ENCODE results near the gene RNF121. TPM values are rescaled to one million over a fixed set of nuclear protein-coding genes. Genes with fewer than 3 reads are reported as not detected.

RNF121 gene
- total and polyA plus RNA-seq, 7 experiments from 2014 or later, result 8.8 to 37.2 (median 20.2) TPM

DNA sequence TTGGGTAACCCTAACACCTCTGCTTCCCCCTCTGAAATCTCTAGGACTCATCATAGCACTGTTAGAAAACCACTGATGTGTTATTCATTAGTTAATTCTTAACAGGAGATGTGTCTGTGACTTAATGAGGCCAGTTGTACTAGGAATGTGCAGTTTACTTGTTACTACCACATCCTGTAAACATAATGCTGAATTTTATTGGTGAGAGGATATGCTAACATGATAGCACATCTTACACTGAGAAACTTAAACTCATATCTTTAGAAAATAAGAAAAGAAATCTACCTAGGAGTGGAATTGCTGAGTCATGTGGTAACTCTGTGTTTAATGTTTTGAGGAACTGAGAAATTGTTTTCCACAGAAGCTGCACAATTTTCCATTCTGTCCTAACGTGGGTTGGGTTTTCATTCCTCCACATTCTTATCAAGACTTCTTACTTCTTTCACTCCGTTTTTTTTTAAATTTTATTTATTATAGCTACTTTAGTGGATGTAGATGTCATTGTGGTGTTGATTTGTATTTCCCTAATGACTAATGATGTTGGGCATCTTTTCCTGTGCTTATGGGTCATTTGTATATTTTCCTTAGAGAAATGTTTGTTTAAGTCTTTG lies 33.7 kb downstream of the RNF121 start:
- no peak overlapping the region for H3K4me3 Mint-ChIP-seq
- Histone ChIP-seq H3K27me3 (ENCODE audit: control insufficient read depth in 2 of 2, insufficient read depth in 2 of 2, low read length in 2 of 2) (no peaks in the 10 kb centered on the region), H3K4me3 (ENCODE audit: low read length) (no peak overlapping the region), H3K4me1 (ENCODE audit: control insufficient read depth in 2 of 2, insufficient read depth in 2 of 2, low read length in 2 of 2) (no peaks in the 10 kb centered on the region), H3K36me3 (ENCODE audit: control insufficient read depth in 2 of 3, insufficient read depth in 3 of 3, low read length in 3 of 3) (peaks cover 0 to 31% (median 4%) of the 10 kb centered on the region in 3 experiments), H3K9me3 (ENCODE audit: control insufficient read depth in 2 of 3, low read length in 3 of 3) (no peaks in the 10 kb centered on the region), H3K27ac (ENCODE audit: low read depth, low read length) (no peak overlapping the region)
- H3K9me3 Mint-ChIP-seq, result peaks cover 0 to 2% (median 0%) of the 10 kb centered on the region in 11 donors
- H3K36me3 Mint-ChIP-seq, result peaks cover 9 to 27% (median 20%) of the 10 kb centered on the region in 5 donors
- no peaks in the 10 kb centered on the region for H3K27me3 Mint-ChIP-seq
- peak; percentile 22 for ATAC-seq
- ChIA-PET POLR2A (no interaction called here), CTCF (no interaction called here)
- intact Hi-C loops (cut with micrococcal nuclease), result no loop called here
- H3K27ac Mint-ChIP-seq, result peak overlapping the region in 4 of 9 donors; percentile 10 to 59 (median 34)
- DNase-seq, result no peak
- H3K4me1 Mint-ChIP-seq, result peaks cover 0 to 10% (median 1%) of the 10 kb centered on the region in 7 donors

DNA sequence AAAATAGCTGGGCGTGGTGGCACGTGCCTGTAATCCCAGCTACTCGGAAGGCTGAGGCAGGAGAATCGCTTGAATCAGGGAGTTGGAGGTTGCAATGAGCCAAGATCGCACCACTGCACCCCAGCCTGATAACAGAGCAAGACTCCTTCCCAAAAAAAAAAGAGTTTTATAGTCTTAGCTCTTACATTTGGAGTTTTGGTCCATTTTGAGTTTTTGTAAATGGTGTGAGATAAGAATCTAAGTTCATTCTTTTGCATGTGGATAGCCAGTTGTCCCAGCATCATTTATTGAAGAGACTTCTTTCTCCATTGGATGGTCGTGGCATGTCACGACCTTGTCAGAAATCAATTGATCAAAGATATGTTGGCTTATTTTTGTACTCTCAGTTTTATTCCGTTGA lies 34.6 kb downstream of the RNF121 start:
- Mint-ChIP-seq H3K36me3 (peaks cover 13 to 32% (median 23%) of the 10 kb centered on the region in 5 donors), H3K9me3 (peaks cover 0 to 2% (median 0%) of the 10 kb centered on the region in 11 donors), H3K27me3 (no peaks in the 10 kb centered on the region), H3K27ac (no peak overlapping the region), H3K4me3 (no peak overlapping the region), H3K4me1 (peaks cover 0 to 6% (median 0%) of the 10 kb centered on the region in 7 donors)
- ChIA-PET CTCF (interaction anchor here (0.6 to 0.7 kb wide), 2 partner anchors 31 to 48 kb away, joined by 3 to 4 read pairs; no protein-coding TSS in a partner anchor), POLR2A (no interaction called here)
- Histone ChIP-seq H3K4me3 (ENCODE audit: low read length) (no peak overlapping the region), H3K4me1 (ENCODE audit: control insufficient read depth in 2 of 2, insufficient read depth in 2 of 2, low read length in 2 of 2) (no peaks in the 10 kb centered on the region), H3K27ac (ENCODE audit: low read depth, low read length) (no peak overlapping the region), H3K9me3 (ENCODE audit: control insufficient read depth in 2 of 3, low read length in 3 of 3) (no peaks in the 10 kb centered on the region), H3K36me3 (ENCODE audit: control insufficient read depth in 2 of 3, insufficient read depth in 3 of 3, low read length in 3 of 3) (peaks cover 0 to 31% (median 4%) of the 10 kb centered on the region in 3 experiments), H3K27me3 (ENCODE audit: control insufficient read depth in 2 of 2, insufficient read depth in 2 of 2, low read length in 2 of 2) (no peaks in the 10 kb centered on the region)
- ATAC-seq (no peak), DNase-seq (no peak)
- intact Hi-C loops (cut with micrococcal nuclease), result no loop called here

DNA sequence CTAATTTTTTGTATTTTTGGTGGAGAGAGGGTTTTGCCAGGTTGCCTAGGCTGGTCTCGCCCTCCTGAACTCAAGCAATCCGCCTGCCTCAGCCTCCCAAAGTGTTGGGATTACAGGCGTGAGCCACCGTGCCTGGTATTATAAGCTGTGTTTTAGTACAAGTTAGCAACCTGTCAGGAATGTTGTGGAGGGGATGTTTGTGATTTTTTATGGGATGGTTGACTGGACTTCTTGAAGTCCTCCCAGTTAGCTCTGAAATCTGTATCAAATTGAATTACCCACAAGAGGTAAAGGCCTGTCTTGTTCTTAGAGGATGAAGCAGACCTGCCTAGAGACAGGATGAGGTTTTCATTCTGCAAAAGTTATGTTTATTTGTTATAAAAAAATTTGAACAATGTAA lies 35.8 kb downstream of the RNF121 start:
- Mint-ChIP-seq H3K36me3 (peaks cover 13 to 34% (median 23%) of the 10 kb centered on the region in 5 donors), H3K4me3 (no peak overlapping the region), H3K27ac (no peak overlapping the region), H3K27me3 (no peaks in the 10 kb centered on the region), H3K4me1 (peaks cover 0 to 6% (median 0%) of the 10 kb centered on the region in 7 donors), H3K9me3 (peaks cover 0 to 2% (median 0%) of the 10 kb centered on the region in 11 donors)
- Histone ChIP-seq H3K36me3 (ENCODE audit: control insufficient read depth in 2 of 3, insufficient read depth in 3 of 3, low read length in 3 of 3) (peaks cover 0 to 35% (median 4%) of the 10 kb centered on the region in 3 experiments), H3K4me1 (ENCODE audit: control insufficient read depth in 2 of 2, insufficient read depth in 2 of 2, low read length in 2 of 2) (no peaks in the 10 kb centered on the region), H3K4me3 (ENCODE audit: low read length) (no peak overlapping the region), H3K27me3 (ENCODE audit: control insufficient read depth in 2 of 2, insufficient read depth in 2 of 2, low read length in 2 of 2) (no peaks in the 10 kb centered on the region), H3K27ac (ENCODE audit: low read depth, low read length) (no peak overlapping the region), H3K9me3 (ENCODE audit: control insufficient read depth in 2 of 3, low read length in 3 of 3) (no peaks in the 10 kb centered on the region)
- ChIA-PET CTCF (interaction anchor here (1.0 kb wide), 1 partner anchor 218 kb away, joined by 3 read pairs; no protein-coding TSS in a partner anchor), POLR2A (no interaction called here)
- DNase-seq, result no peak
- ATAC-seq, result no peak
- intact Hi-C loops (cut with micrococcal nuclease), result no loop called here

DNA sequence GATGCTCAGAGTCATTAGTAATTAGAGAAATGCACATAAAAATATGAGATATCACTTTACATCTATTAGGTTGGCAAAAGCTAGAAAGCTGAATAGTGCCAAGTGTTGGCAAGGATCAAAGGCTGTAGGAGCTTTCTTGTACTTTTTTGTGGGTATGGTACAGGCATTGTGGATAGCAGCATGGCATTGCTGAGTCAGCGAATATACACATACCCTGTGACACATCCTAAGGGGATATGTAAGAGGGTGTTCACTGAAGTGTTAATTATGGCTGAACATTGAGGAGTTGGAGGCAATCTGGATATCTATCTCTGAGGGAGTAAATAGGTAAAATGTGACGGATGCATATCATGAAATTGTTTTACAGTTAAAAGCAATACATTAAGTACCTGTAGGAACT lies 42.8 kb downstream of the RNF121 start:
- no peak overlapping the region for H3K4me3 ChIP-seq (ENCODE audit: low read length)
- H3K9me3 Mint-ChIP-seq, result no peaks in the 10 kb centered on the region
- DNase-seq, result no peak
- H3K36me3 ChIP-seq (ENCODE audit: control insufficient read depth in 2 of 3, insufficient read depth in 3 of 3, low read length in 3 of 3), result peaks cover 0 to 14% (median 0%) of the 10 kb centered on the region in 3 experiments
- H3K27me3 Mint-ChIP-seq, result no peaks in the 10 kb centered on the region
- no peaks in the 10 kb centered on the region for H3K9me3 ChIP-seq (ENCODE audit: control insufficient read depth in 2 of 3, low read length in 3 of 3)
- no peaks in the 10 kb centered on the region for H3K27me3 ChIP-seq (ENCODE audit: control insufficient read depth in 2 of 2, insufficient read depth in 2 of 2, low read length in 2 of 2)
- CTCF ChIA-PET, result no interaction called here
- no peaks in the 10 kb centered on the region for H3K4me1 Mint-ChIP-seq
- ATAC-seq, result no peak
- peak overlapping the region in 1 of 9 donors; percentile 7 for H3K27ac Mint-ChIP-seq
- peaks cover 4 to 18% (median 9%) of the 10 kb centered on the region in 5 donors for H3K36me3 Mint-ChIP-seq
- H3K4me3 Mint-ChIP-seq, result no peak overlapping the region
- POLR2A ChIA-PET, result no interaction called here
- no peaks in the 10 kb centered on the region for H3K4me1 ChIP-seq (ENCODE audit: control insufficient read depth in 2 of 2, insufficient read depth in 2 of 2, low read length in 2 of 2)
- intact Hi-C loops (cut with micrococcal nuclease), result no loop called here
- H3K27ac ChIP-seq (ENCODE audit: low read depth, low read length), result no peak overlapping the region

DNA sequence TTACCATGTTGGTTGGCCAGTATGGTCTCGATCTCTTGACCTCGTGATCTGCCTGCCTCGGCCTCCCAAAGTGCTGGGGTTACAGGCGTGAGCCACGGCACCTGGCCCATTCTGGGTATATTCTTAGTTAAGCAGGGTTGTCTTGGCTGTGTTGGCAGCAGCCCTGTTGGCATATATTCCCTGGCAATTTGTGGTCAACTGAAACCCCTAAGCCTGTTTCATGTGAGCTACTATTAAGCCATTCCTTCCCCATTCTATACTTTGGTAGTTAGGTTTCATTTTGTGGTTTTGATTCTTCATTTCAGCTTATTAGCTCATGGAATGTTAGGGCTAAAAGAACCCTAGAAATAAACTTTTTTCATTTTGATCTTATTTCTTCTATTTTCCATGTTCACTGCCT lies 47.7 kb downstream of the RNF121 start:
- ChIA-PET CTCF (interaction anchor here (0.8 to 5.0 kb wide), 13 partner anchors 9 to 472 kb away, joined by 3 to 43 read pairs (median 4); no protein-coding TSS in a partner anchor), POLR2A (no interaction called here)
- Histone ChIP-seq H3K4me3 (ENCODE audit: low read length) (no peak overlapping the region), H3K4me1 (ENCODE audit: control insufficient read depth in 2 of 2, insufficient read depth in 2 of 2, low read length in 2 of 2) (no peaks in the 10 kb centered on the region), H3K27me3 (ENCODE audit: control insufficient read depth in 2 of 2, insufficient read depth in 2 of 2, low read length in 2 of 2) (no peaks in the 10 kb centered on the region), H3K9me3 (ENCODE audit: control insufficient read depth in 2 of 3, low read length in 3 of 3) (no peaks in the 10 kb centered on the region), H3K27ac (ENCODE audit: low read depth, low read length) (no peak overlapping the region), H3K36me3 (ENCODE audit: control insufficient read depth in 2 of 3, insufficient read depth in 3 of 3, low read length in 3 of 3) (peaks cover 0 to 9% (median 0%) of the 10 kb centered on the region in 3 experiments)
- intact Hi-C loops (cut with micrococcal nuclease), result loop anchor here (2.0 to 5.0 kb wide), 4 partner anchors 51 to 471 kb away; partner anchors contain the start of gene CLPB (in 1 of the 2)
- Mint-ChIP-seq H3K4me1 (peaks cover 0 to 7% (median 0%) of the 10 kb centered on the region in 7 donors), H3K36me3 (peaks cover 0 to 12% (median 3%) of the 10 kb centered on the region in 5 donors), H3K27ac (no peak overlapping the region), H3K9me3 (no peaks in the 10 kb centered on the region), H3K27me3 (no peaks in the 10 kb centered on the region), H3K4me3 (no peak overlapping the region)
- ATAC-seq (no peak), DNase-seq (no peak)

DNA sequence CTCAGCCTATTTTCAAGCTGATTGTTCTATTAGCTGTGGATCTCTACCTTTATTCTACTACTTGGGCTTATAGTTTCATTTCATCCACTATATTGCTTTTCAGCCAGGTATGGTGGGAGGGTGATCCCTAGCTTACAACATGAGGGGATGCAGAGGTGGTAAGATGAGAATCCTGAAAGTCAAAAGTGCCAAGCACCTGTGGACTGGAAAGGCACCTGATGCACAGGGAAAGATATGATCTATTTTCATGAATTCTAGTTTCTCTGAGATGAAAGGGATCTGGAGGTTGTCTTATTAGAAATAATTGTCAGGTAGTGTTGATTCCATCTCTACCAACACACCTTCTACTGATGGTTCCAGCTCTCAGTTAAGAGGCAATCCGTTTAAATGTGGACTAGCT lies 48.2 kb downstream of the RNF121 start:
- peaks cover 0 to 14% (median 3%) of the 10 kb centered on the region in 5 donors for H3K36me3 Mint-ChIP-seq
- intact Hi-C loops (cut with micrococcal nuclease), result loop anchor here (1.0 to 5.0 kb wide), 9 partner anchors 50 to 470 kb away; partner anchors contain the start of gene CLPB (in 2 of the 2)
- no peak for DNase-seq
- ChIA-PET POLR2A (no interaction called here), CTCF (interaction anchor here (0.8 to 5.0 kb wide), 21 partner anchors 9 to 472 kb away, joined by 3 to 43 read pairs (median 4); no protein-coding TSS in a partner anchor)
- Histone ChIP-seq H3K27ac (ENCODE audit: low read depth, low read length) (no peak overlapping the region), H3K27me3 (ENCODE audit: control insufficient read depth in 2 of 2, insufficient read depth in 2 of 2, low read length in 2 of 2) (no peaks in the 10 kb centered on the region), H3K4me1 (ENCODE audit: control insufficient read depth in 2 of 2, insufficient read depth in 2 of 2, low read length in 2 of 2) (no peaks in the 10 kb centered on the region), H3K36me3 (ENCODE audit: control insufficient read depth in 2 of 3, insufficient read depth in 3 of 3, low read length in 3 of 3) (peaks cover 0 to 8% (median 0%) of the 10 kb centered on the region in 3 experiments), H3K4me3 (ENCODE audit: low read length) (no peak overlapping the region), H3K9me3 (ENCODE audit: control insufficient read depth in 2 of 3, low read length in 3 of 3) (no peaks in the 10 kb centered on the region)
- no peaks in the 10 kb centered on the region for H3K27me3 Mint-ChIP-seq
- H3K27ac Mint-ChIP-seq, result no peak overlapping the region
- H3K9me3 Mint-ChIP-seq, result no peaks in the 10 kb centered on the region
- ATAC-seq, result no peak
- H3K4me3 Mint-ChIP-seq, result no peak overlapping the region
- H3K4me1 Mint-ChIP-seq, result peaks cover 0 to 7% (median 0%) of the 10 kb centered on the region in 7 donors

All from naive thymus-derived CD4-positive, alpha-beta T cell (primary cell).